HCT116 (cell line): Measurements from ENCODE around the gene CACNA1C. TPM values are rescaled to one million over a fixed set of nuclear protein-coding genes. Genes with fewer than 3 reads are reported as not detected.

ENCODE experiments used
- ATAC-seq: fragments of 200-7000 bp; cut with Tn5 transposase; 2 replicates; pipeline ENCODE4 v1.9.1; 2020; ENCODE audit warnings: mild to moderate bottlenecking, moderate library complexity
- BruUV-seq: library from RNA; stranded (reverse); fragments of 400-500 nt; replicated peaks from 2 replicates; lab custom pipeline; 2021; lab: Mats Ljungman, UMichigan
- CTCF ChIA-PET: fragments of 300-600 bp; sonication (Branson Sonifier 250); formaldehyde crosslinking; loops from one replicate; lab custom pipeline; 2021; ENCODE audit warnings: antibody characterized with exemption; lab: Charles Lee
- POLR2A ChIA-PET: fragments of 300-600, 350-600 bp; sonication (Branson Sonifier 250); formaldehyde crosslinking; loops from one replicate; lab custom pipeline; 2021; ENCODE audit warnings: antibody characterized with exemption; lab: Charles Lee
- RAD21 ChIA-PET, 2 experiments: fragments of 300-600 bp; sonication (Branson Sonifier 250); formaldehyde crosslinking; loops; one replicate each; lab custom pipeline; 2023; ENCODE audit warnings: low total read pairs in 2 of 2; ENCODE audit not compliant: uncharacterized antibody in 2 of 2, unreplicated experiment in 2 of 2, low non-redundant PET in 1 of 2; lab: Charles Lee
- DNase-seq: peaks from one replicate; pipeline ENCODE4 v3.0.0-alpha.2; 2010; ENCODE audit warnings: low read depth, low spot score
- H2AFZ ChIP-seq: fragments of 200-600 bp; shearing (Covaris generic), sonication (generic); 2 replicates; pipeline ENCODE4 v1.6.1; 2017; ENCODE audit warnings: low read depth, mixed run types, mixed read lengths, antibody characterized with exemption, low read length; ENCODE audit not compliant: poor library complexity, severe bottlenecking
- H3K27ac ChIP-seq: 2 replicates; pipeline ENCODE4 v1.5.1; 2012; ENCODE audit warnings: low read depth, low read length
- H3K27me3 ChIP-seq: fragments of 200-600 bp; sonication (generic); 2 replicates; pipeline ENCODE4 v1.6.1; 2016; ENCODE audit warnings: mixed run types, low read length, mixed read lengths; ENCODE audit not compliant: insufficient read depth
- H3K36me3 ChIP-seq, 2 experiments: fragments of 200-500 bp in 1 of 2; fragments of 200-600 bp in 1 of 2; sonication (Bioruptor generic) in 1 of 2; sonication (generic) in 1 of 2; 2 replicates each; pipeline versions ENCODE4 v1.5.1 to v1.6.1; 2014 to 2016; ENCODE audit warnings: low read length in 2 of 2, inconsistent platforms in 1 of 2, mixed read lengths in 1 of 2, mixed run types in 1 of 2; ENCODE audit not compliant: insufficient read depth in 2 of 2, control insufficient read depth in 1 of 2
- H3K4me1 ChIP-seq, 2 experiments: fragments of 200-600 bp in 1 of 2; sonication (generic) in 1 of 2; 2 replicates each; pipeline versions ENCODE4 v1.5.1 to v1.6.1; 2012 to 2017; ENCODE audit warnings: low read length in 2 of 2, inconsistent platforms in 1 of 2, mild to moderate bottlenecking in 1 of 2, mixed read lengths in 1 of 2, mixed run types in 1 of 2, moderate library complexity in 1 of 2; ENCODE audit not compliant: insufficient read depth in 2 of 2, control insufficient read depth in 1 of 2
- H3K4me2 ChIP-seq: fragments of 200-600 bp; sonication (generic); 2 replicates; pipeline ENCODE4 v1.6.1; 2017; ENCODE audit warnings: mixed run types, low read length, mixed read lengths
- H3K4me3 ChIP-seq, 2 experiments: fragments of 200-600 bp in 1 of 2; sonication (generic) in 1 of 2; replicated peaks in 1 of 2; 2 replicates each; pipeline ENCODE4 v1.5.1; 2011 to 2016; ENCODE audit warnings: low read length in 2 of 2, control low read depth in 1 of 2, low read depth in 1 of 2, mild to moderate bottlenecking in 1 of 2, mixed read lengths in 1 of 2, mixed run types in 1 of 2
- H3K79me2 ChIP-seq: fragments of 200-600 bp; sonication (generic); 2 replicates; pipeline ENCODE4 v1.6.1; 2017; ENCODE audit warnings: mild to moderate bottlenecking, mixed run types, low read length, moderate library complexity, mixed read lengths; ENCODE audit not compliant: insufficient read depth
- H3K9ac ChIP-seq: fragments of 200-600 bp; sonication (generic); 2 replicates; pipeline ENCODE4 v1.6.1; 2016; ENCODE audit warnings: low read length, mixed read lengths
- H3K9me2 ChIP-seq: fragments of 200-600 bp; sonication (generic), shearing (Covaris generic); 2 replicates; pipeline ENCODE4 v1.6.1; 2017; ENCODE audit warnings: mixed run types, mild to moderate bottlenecking, moderate library complexity; ENCODE audit not compliant: insufficient read depth
- H3K9me3 ChIP-seq, 2 experiments: fragments of 200-500 bp in 1 of 2; fragments of 200-600 bp in 1 of 2; sonication (Bioruptor generic) in 1 of 2; sonication (generic) in 1 of 2; 2 replicates each; pipeline ENCODE4 v1.6.1; 2014 to 2017; ENCODE audit warnings: low read length in 2 of 2, mixed read lengths in 2 of 2, inconsistent platforms in 1 of 2, low read depth in 1 of 2, mild to moderate bottlenecking in 1 of 2, mixed run types in 1 of 2, moderate library complexity in 1 of 2; ENCODE audit not compliant: control insufficient read depth in 1 of 2, insufficient read depth in 1 of 2
- H4K20me1 ChIP-seq: fragments of 200-600 bp; sonication (generic), shearing (Covaris generic); 2 replicates; pipeline ENCODE4 v1.6.1; 2017; ENCODE audit warnings: mixed run types, mild to moderate bottlenecking, moderate library complexity; ENCODE audit not compliant: insufficient read depth
- CBX3 ChIP-seq: IDR thresholded peaks from 2 replicates; pipeline ENCODE4 v1.6.1; 2012; ENCODE audit warnings: low read depth
- CEBPB ChIP-seq: IDR thresholded peaks from 2 replicates; pipeline ENCODE4 v1.6.1; 2012; ENCODE audit warnings: low read depth
- CTCF ChIP-seq, 3 experiments: fragments of 200-600 bp in 1 of 3; sonication (generic) in 1 of 3; IDR thresholded peaks in 2 of 3; conservative IDR thresholded peaks in 1 of 3; 2 replicates each; pipeline ENCODE4 v1.5.1; 2012 to 2017; ENCODE audit warnings: low read depth in 2 of 3, low read length in 2 of 3, antibody characterized with exemption in 1 of 3, borderline replicate concordance in 1 of 3, control low read depth in 1 of 3, mild to moderate bottlenecking in 1 of 3, mixed read lengths in 1 of 3, mixed run types in 1 of 3, moderate library complexity in 1 of 3; ENCODE audit not compliant: insufficient read depth in 1 of 3
- EGR1 ChIP-seq: IDR thresholded peaks from 2 replicates; pipeline ENCODE4 v1.6.1; 2012; ENCODE audit warnings: low read depth
- ELF1 ChIP-seq: IDR thresholded peaks from 2 replicates; pipeline ENCODE4 v1.6.1; 2012; ENCODE audit warnings: low read depth, borderline replicate concordance
- EZH2phosphoT487 ChIP-seq: fragments of 200-600 bp; IDR thresholded peaks from 2 replicates; pipeline ENCODE4 v1.6.1; 2018; ENCODE audit warnings: antibody characterized with exemption, borderline replicate concordance
- FOSL1 ChIP-seq: IDR thresholded peaks from 2 replicates; pipeline ENCODE4 v1.6.1; 2012; ENCODE audit warnings: low read depth
- JUND ChIP-seq: IDR thresholded peaks from 2 replicates; pipeline ENCODE4 v1.6.1; 2012
- POLR2A ChIP-seq: IDR thresholded peaks from 2 replicates; pipeline ENCODE4 v1.7.0; 2011; ENCODE audit warnings: borderline replicate concordance; ENCODE audit not compliant: insufficient read depth, insufficient read length; ENCODE audit errors: extremely low read depth
- POLR2AphosphoS5 ChIP-seq: IDR thresholded peaks from 2 replicates; pipeline ENCODE4 v1.6.1; 2011; ENCODE audit warnings: mild to moderate bottlenecking, low read depth, low read length, moderate library complexity
- RAD21 ChIP-seq: IDR thresholded peaks from 2 replicates; pipeline ENCODE4 v1.6.1; 2012; ENCODE audit warnings: low read depth, mild to moderate bottlenecking
- REST ChIP-seq: IDR thresholded peaks from 2 replicates; pipeline ENCODE4 v1.6.1; 2012; ENCODE audit warnings: low read depth
- SIN3A ChIP-seq: IDR thresholded peaks from 2 replicates; pipeline ENCODE4 v1.6.1; 2012; ENCODE audit warnings: low read depth
- TCF7L2 ChIP-seq: IDR thresholded peaks from 2 replicates; pipeline ENCODE4 v1.7.0; 2011; ENCODE audit warnings: borderline replicate concordance, inconsistent platforms; ENCODE audit not compliant: insufficient read depth, insufficient read length; ENCODE audit errors: extremely low read depth
- YY1 ChIP-seq: IDR thresholded peaks from 2 replicates; pipeline ENCODE4 v1.6.1; 2011; ENCODE audit warnings: low read length, low read depth, moderate library complexity, mild to moderate bottlenecking; ENCODE audit not compliant: insufficient replicate concordance; ENCODE audit errors: extremely low read depth
- ZBTB33 ChIP-seq: IDR thresholded peaks from 2 replicates; pipeline ENCODE4 v1.6.1; 2011; ENCODE audit warnings: mild to moderate bottlenecking, low read length, moderate library complexity; ENCODE audit not compliant: insufficient replicate concordance; ENCODE audit errors: extremely low read depth
- ZFX ChIP-seq: fragments of 450-650 bp; IDR thresholded peaks from 2 replicates; pipeline ENCODE4 v1.6.1; 2017
- ZNF274 ChIP-seq: fragments of 200-500 bp; sonication (Bioruptor generic); IDR thresholded peaks from 2 replicates; pipeline ENCODE4 v1.6.1; 2014; ENCODE audit warnings: mild to moderate bottlenecking, low read depth, low read length, inconsistent platforms
- intact Hi-C: fragments of 100-400 bp; cut with micrococcal nuclease; formaldehyde crosslinking; loops from 2 replicates; pipeline ENCODE4 v1.10.0; 2022
- total RNA-seq: library from RNA; stranded (reverse); gene quantifications from one replicate; pipeline ENCODE4 v1.2.1, GENCODE V29; 2021; ENCODE audit not compliant: unreplicated experiment
- TF ChIP-seq, protein P1 (sequence below): IDR thresholded peaks from 2 replicates; pipeline ENCODE4 v1.6.1; 2012

The CACNA1C gene
- total RNA-seq, 1 experiment from 2014 or later, result 0.05 TPM

DNA sequence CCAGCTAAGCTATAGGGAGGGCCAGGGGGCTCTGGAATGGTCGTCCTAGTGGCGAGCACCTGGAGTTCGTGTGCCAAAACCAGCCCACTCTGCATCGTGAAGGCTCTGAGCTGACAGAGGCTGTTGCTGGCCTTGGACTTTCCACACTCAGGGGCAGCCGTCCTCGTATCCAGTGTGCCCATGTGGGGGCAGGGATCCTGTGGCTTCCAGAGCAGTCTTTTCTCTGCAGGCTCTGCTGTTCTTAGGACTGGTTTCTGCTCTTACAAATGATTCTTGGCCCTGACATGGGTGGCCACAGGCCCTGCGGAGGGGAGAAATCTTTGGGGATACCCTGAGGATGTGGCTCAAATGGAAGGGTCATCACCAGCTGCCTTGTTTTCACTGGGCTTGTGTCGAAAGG lies 564.6 kb downstream of the CACNA1C start:
- TF ChIP-seq ELF1 (no peak), FOSL1 (no peak), ZFX (no peak), ZNF274 (no peak), SIN3A (no peak), CTCF (IDR thresholded peaks at IDR 0.05 in 2 of 3, conservative IDR thresholded peaks at IDR 0.05 in 1 of 3; ENCODE audit: borderline replicate concordance in 1 of 3, insufficient read depth in 1 of 3, low read depth in 2 of 3, low read length in 2 of 3) (no peak), EZH2phosphoT487 (no peak), RAD21 (no peak), EGR1 (no peak), CBX3 (no peak), YY1 (no peak), JUND (no peak), ZBTB33 (no peak), TCF7L2 (no peak), REST (no peak), CEBPB (no peak), POLR2A (no peak), POLR2AphosphoS5 (no peak)
- TF ChIP-seq, protein P1, sequence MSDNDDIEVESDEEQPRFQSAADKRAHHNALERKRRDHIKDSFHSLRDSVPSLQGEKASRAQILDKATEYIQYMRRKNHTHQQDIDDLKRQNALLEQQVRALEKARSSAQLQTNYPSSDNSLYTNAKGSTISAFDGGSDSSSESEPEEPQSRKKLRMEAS, result no peak
- ATAC-seq (no peak), DNase-seq (no peak)
- POLR2A ChIA-PET, result interaction anchor here (0.9 kb wide), 1 partner anchor 9 kb away, joined by 3 read pairs; no protein-coding TSS in a partner anchor
- Histone ChIP-seq H3K27ac (no peak overlapping the region), H3K4me2 (no peak overlapping the region), H3K36me3 (no peaks in the 10 kb centered on the region), H3K4me1 (peaks cover 0 to 10% of the 10 kb centered on the region in 2 experiments; a peak in 2 of 4 replicates), H4K20me1 (no peaks in the 10 kb centered on the region), H3K9ac (no peak overlapping the region), H3K9me2 (no peaks in the 10 kb centered on the region), H2AFZ (no peak overlapping the region), H3K4me3 (no peak overlapping the region), H3K79me2 (no peaks in the 10 kb centered on the region), H3K27me3 (peaks cover 29% of the 10 kb centered on the region), H3K9me3 (no peaks in the 10 kb centered on the region)
- RAD21 ChIA-PET, result no interaction called here
- CTCF ChIA-PET, result no interaction called here
- intact Hi-C loops, result no loop called here
- BruUV-seq, result no TSS peak
